Measurements from ENCODE around the gene AGPAT3. TPM values are rescaled to one million over a fixed set of nuclear protein-coding genes. Genes with fewer than 3 reads are reported as not detected.

The AGPAT3 gene
- total and polyA plus RNA-seq, 10 of the 15 experiments (the other 5 are each of a cell fraction or from before 2014, with no cell fraction given): 1.2 to 110 (median 30.8) TPM

GRCh38 chr21:43958364-43959158, 93.5 kb downstream of the AGPAT3 start (continued):
- TF ChIP-seq REST (IDR thresholded peaks at IDR 0.05; ENCODE audit: low read depth, low read length) (no peak), RELA (IDR thresholded peaks at IDR 0.05; ENCODE audit: borderline replicate concordance, partially characterized antibody) (no peak), CEBPB (IDR thresholded peaks at IDR 0.05; ENCODE audit: borderline replicate concordance in 1 of 2, low read depth in 2 of 2, low read length in 2 of 2) (no peak), ESRRA (IDR thresholded peaks at IDR 0.05; ENCODE audit: low read length) (no peak), KDM1A (IDR thresholded peaks at IDR 0.05; ENCODE audit: borderline replicate concordance) (no peak), SMAD1 (IDR thresholded peaks at IDR 0.05; ENCODE audit: low read depth, partially characterized antibody) (no peak), CREB1 (IDR thresholded peaks at IDR 0.05; ENCODE audit: low read depth) (0 out of 2 replicates have a peak, but pooled peaks have one; percentile 6), BCLAF1 (IDR thresholded peaks at IDR 0.05) (no peak), TBL1XR1 (IDR thresholded peaks at IDR 0.05; ENCODE audit: low read depth, low read length) (peak; percentile 63; the same call in 1 of the 2 replicates), POLR2AphosphoS2 (IDR thresholded peaks at IDR 0.05; ENCODE audit: low read depth, low read length) (no peak), IRF4 (IDR thresholded peaks at IDR 0.05; ENCODE audit: low read depth, low read length) (peak; percentile 63), JUNB (IDR thresholded peaks at IDR 0.05) (no peak), RCOR1 (conservative IDR thresholded peaks at IDR 0.05; ENCODE audit: low read depth, low read length) (peak; percentile 32; the same call in 1 of the 2 replicates), NR2C1 (IDR thresholded peaks at IDR 0.05) (no peak), PRDM15 (CRISPR knock-in tag; IDR thresholded peaks at IDR 0.05) (no peak), POU2F2 (IDR thresholded peaks at IDR 0.05; ENCODE audit: borderline replicate concordance, low read depth, low read length) (peak; percentile 41; the same call in 2 of the 3 replicates), USF1 (IDR thresholded peaks at IDR 0.05; ENCODE audit: borderline replicate concordance, extremely low read length, insufficient read depth, low read depth, low read length) (no peak), HDAC2 (IDR thresholded peaks at IDR 0.05) (no peak)
